GM19351 (cell line): ENCODE measurements around the gene IL20RA.

ENCODE experiments used
- ATAC-seq: cut with Tn5 transposase; IDR thresholded peaks from one replicate; pipeline ENCODE4 v1.9.1; 2021; ENCODE audit warnings: mild to moderate bottlenecking, moderate library complexity; ENCODE audit not compliant: unreplicated experiment

Gene IL20RA

GRCh38 chr6:137010128-137010718 lies 34.5 kb downstream of the IL20RA start:
- ATAC-seq: no peak

GRCh38 chr6:137008204-137008603 lies 36.6 kb downstream of the IL20RA start:
- ATAC-seq: no peak

- no peak for ATAC-seq
Observed at GRCh38 chr6:137006056-137006455, 38.7 kb downstream of the IL20RA start.

GRCh38 chr6:137005073-137005472 lies 39.7 kb downstream of the IL20RA start:
- no peak for ATAC-seq

- ATAC-seq: no peak
Observed at GRCh38 chr6:137002505-137002904, 42.3 kb downstream of the IL20RA start.

- no peak for ATAC-seq
Observed at GRCh38 chr6:137001977-137002302, 42.8 kb downstream of the IL20RA start.

GRCh38 chr6:137001299-137001976 lies 43.3 kb downstream of the IL20RA start:
- ATAC-seq: no peak

GRCh38 chr6:137000825-137001224 lies 43.9 kb downstream of the IL20RA start:
- no peak for ATAC-seq

- ATAC-seq: no peak
Observed at GRCh38 chr6:136995521-136995920, 49.2 kb downstream of the IL20RA start.

- no peak for ATAC-seq
Observed at GRCh38 chr6:136994782-136995181, 50.0 kb downstream of the IL20RA start.

- no peak for ATAC-seq
Observed at GRCh38 chr6:136992113-136992512, 52.7 kb downstream of the IL20RA start.

GRCh38 chr6:136991646-136992045 lies 53.1 kb downstream of the IL20RA start:
- ATAC-seq: no peak

GRCh38 chr6:136990754-136991153 lies 54.0 kb downstream of the IL20RA start:
- no peak for ATAC-seq

GRCh38 chr6:136990242-136990578 lies 54.6 kb downstream of the IL20RA start:
- no peak for ATAC-seq

GRCh38 chr6:136989571-136990241 lies 55.1 kb downstream of the IL20RA start:
- ATAC-seq: no peak

- no peak for ATAC-seq
Observed at GRCh38 chr6:136987526-136987925, 57.2 kb downstream of the IL20RA start.

GRCh38 chr6:136985502-136985901 lies 59.3 kb downstream of the IL20RA start:
- no peak for ATAC-seq

- no peak for ATAC-seq
Observed at GRCh38 chr6:136984578-136984977, 60.2 kb downstream of the IL20RA start.

- no peak for ATAC-seq
Observed at GRCh38 chr6:136983687-136984086, 61.1 kb downstream of the IL20RA start.

- no peak for ATAC-seq
Observed at GRCh38 chr6:136982928-136983327, 61.8 kb downstream of the IL20RA start.

- ATAC-seq: no peak
Observed at GRCh38 chr6:136980070-136980469, 64.7 kb downstream of the IL20RA start.

GRCh38 chr6:136979206-136979605 lies 65.6 kb downstream of the IL20RA start:
- no peak for ATAC-seq

- ATAC-seq: no peak
Observed at GRCh38 chr6:136977075-136977474, 67.7 kb downstream of the IL20RA start.
